Transverse colon (tissue), 4 donors: ENCODE results near the gene PRKCE. TPM values are rescaled to one million over a fixed set of nuclear protein-coding genes. Genes with fewer than 3 reads are reported as not detected.

Experiments
- DNase-seq: peaks from one replicate; pipeline ENCODE4 v3.0.0-alpha.2; 2019
- H3K27ac ChIP-seq, 4 donors: fragments of 200-600 bp; sonication (generic); 2 replicates each; pipeline ENCODE4 v1.5.1; 2016 to 2018; ENCODE audit warnings: inconsistent platforms in 4 of 4
- H3K27me3 ChIP-seq: fragments of 200-600 bp; sonication (generic); 2 replicates; pipeline ENCODE4 v1.5.1; 2017; ENCODE audit warnings: inconsistent platforms
- H3K36me3 ChIP-seq, 4 donors: fragments of 200-600 bp; sonication (generic); 2 replicates each; pipeline ENCODE4 v1.5.1; 2017 to 2019; ENCODE audit warnings: inconsistent platforms in 4 of 4
- H3K4me1 ChIP-seq, 4 donors: fragments of 200-600 bp; sonication (generic); 2 replicates each; pipeline ENCODE4 v1.5.1; 2017 to 2020; ENCODE audit warnings: inconsistent platforms in 4 of 4
- H3K4me3 ChIP-seq, 4 donors: fragments of 200-600 bp; sonication (generic); 1 replicate in 1 of 4; 2 replicates in 3 of 4; pipeline versions ENCODE4 v1.5.1 to v1.6.1; 2017 to 2019; ENCODE audit warnings: inconsistent platforms in 4 of 4
- H3K9me3 ChIP-seq, 2 donors: fragments of 200-600 bp; sonication (generic); 2 replicates each; pipeline ENCODE4 v1.5.1; 2017 to 2019; ENCODE audit warnings: inconsistent platforms in 2 of 2
- EP300 ChIP-seq: sonication (generic); formaldehyde crosslinking; IDR thresholded peaks from one replicate; pipeline ENCODE4 v1.6.1; 2017; ENCODE audit warnings: antibody characterized with exemption, low read depth
- POLR2A ChIP-seq: fragments of 450-650 bp; IDR thresholded peaks from one replicate; pipeline ENCODE4 v1.6.1; 2016; ENCODE audit warnings: antibody characterized with exemption, mild to moderate bottlenecking, moderate library complexity
- POLR2AphosphoS5 ChIP-seq, 3 donors: sonication (generic); formaldehyde crosslinking; IDR thresholded peaks; one replicate each; pipeline ENCODE4 v1.6.1; 2016; ENCODE audit warnings: antibody characterized with exemption in 3 of 3
- WGBS, 2 donors: methylation state at CpG; one replicate each; pipeline ENCODE4 v1.1.5; 2018; ENCODE audit warnings: low coverage in 1 of 2; 5-methylcytosine and 5-hydroxymethylcytosine counted together
- in situ Hi-C, 4 donors: fragments of 200-750 bp; cut with MboI; loops; one replicate each; pipeline versions ENCODE4 v1.15.0 to v1.15.1; 2017; ENCODE audit warnings: low sequenced_read_pairs in 3 of 4, low pct_ligation_motif_present in 1 of 4, low pct_unique_long_range_greater_than_20kb in 1 of 4
- intact Hi-C: fragments of 100-400 bp; cut with DNase I; formaldehyde crosslinking; loops from one replicate; pipeline ENCODE4 v1.15.1; 2023; ENCODE audit warnings: low total_unique reads
- total RNA-seq, 4 donors: library from RNA; depleted of rRNA; stranded (reverse); fragments of >200 nt; gene quantifications; one replicate each; pipeline ENCODE4 v1.1.0, GENCODE V29; 2016
- TF ChIP-seq, protein P1 (sequence below), 5 experiments: fragments of 200-600 bp in 3 of 5; fragments of 450-650 bp in 2 of 5; sonication (generic) in 3 of 5; IDR thresholded peaks; 1 replicate in 2 of 5; 2 replicates in 3 of 5; pipeline ENCODE4 v1.5.1; 2016 to 2017; ENCODE audit warnings: antibody characterized with exemption in 5 of 5, inconsistent platforms in 3 of 5, mild to moderate bottlenecking in 2 of 5, moderate library complexity in 1 of 5

Gene PRKCE
- total RNA-seq, 4 donors from 2014 or later = 8.6 to 20.6 (median 11.3) TPM

GRCh38 chr2:46232860-46233259 lies 581.4 kb downstream of the PRKCE start:
- Histone ChIP-seq H3K4me1 (peaks cover 0 to 13% (median 2%) of the 10 kb centered on the region in 4 donors), H3K27ac (no peak overlapping the region), H3K36me3 (no peaks in the 10 kb centered on the region), H3K9me3 (no peaks in the 10 kb centered on the region), H3K4me3 (no peak overlapping the region), H3K27me3 (no peaks in the 10 kb centered on the region)
- no peak for TF ChIP-seq EP300
- no peak for TF ChIP-seq POLR2AphosphoS5 (IDR thresholded peaks at IDR 0.05)
- TF ChIP-seq POLR2A = no peak
- TF ChIP-seq, protein P1, sequence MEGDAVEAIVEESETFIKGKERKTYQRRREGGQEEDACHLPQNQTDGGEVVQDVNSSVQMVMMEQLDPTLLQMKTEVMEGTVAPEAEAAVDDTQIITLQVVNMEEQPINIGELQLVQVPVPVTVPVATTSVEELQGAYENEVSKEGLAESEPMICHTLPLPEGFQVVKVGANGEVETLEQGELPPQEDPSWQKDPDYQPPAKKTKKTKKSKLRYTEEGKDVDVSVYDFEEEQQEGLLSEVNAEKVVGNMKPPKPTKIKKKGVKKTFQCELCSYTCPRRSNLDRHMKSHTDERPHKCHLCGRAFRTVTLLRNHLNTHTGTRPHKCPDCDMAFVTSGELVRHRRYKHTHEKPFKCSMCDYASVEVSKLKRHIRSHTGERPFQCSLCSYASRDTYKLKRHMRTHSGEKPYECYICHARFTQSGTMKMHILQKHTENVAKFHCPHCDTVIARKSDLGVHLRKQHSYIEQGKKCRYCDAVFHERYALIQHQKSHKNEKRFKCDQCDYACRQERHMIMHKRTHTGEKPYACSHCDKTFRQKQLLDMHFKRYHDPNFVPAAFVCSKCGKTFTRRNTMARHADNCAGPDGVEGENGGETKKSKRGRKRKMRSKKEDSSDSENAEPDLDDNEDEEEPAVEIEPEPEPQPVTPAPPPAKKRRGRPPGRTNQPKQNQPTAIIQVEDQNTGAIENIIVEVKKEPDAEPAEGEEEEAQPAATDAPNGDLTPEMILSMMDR (IDR thresholded peaks at IDR 0.05) = no peak
- no peak for DNase-seq
- 71% methylated on average over 7 of the region's 7 CpGs; no CpG with 5 or more reads in 1 of the 2 donors for WGBS, 2 donors
- intact Hi-C loops = no loop called here
- in situ Hi-C loops = no loop called here

DNA sequence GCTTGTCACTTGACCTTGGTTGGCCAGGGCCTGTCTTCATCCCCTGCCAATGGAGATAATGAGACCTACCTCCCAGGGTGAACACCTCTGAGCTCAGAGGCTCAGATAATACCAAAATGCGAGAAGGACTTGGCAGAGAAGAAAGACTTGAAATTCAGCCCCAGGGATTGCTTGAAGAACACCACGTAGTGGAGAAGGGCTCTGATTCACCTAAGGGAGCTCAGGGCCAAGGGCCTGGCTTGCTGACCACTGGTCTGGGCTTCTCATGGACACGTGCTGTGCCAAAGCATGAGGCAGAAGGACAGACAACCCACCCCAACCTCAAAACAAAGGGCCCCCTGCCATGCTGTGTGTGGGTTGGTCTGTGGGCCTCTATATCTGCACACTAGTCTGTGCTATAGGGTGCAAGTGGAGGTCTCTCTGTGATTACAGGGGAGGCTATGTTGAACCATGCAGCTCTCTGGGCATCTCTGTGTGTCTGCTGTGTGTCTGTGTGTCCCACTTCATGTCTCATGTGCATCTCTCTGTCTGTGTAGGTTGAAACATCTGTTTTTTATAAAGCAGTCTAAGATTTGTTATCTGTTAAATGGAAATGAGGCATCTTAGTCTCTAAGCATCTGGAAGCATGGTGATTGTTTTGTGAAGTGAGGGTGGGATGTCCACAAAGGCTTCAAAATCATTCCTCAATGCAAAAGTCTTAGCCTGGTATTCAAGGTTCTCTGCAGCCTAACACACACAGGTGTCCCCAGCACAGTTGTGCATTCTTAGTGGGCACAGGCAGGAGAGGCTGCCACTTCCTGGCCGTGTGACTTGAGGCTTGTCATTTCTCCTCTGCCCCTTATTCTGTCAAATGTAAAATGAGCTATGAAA lies 584.8 kb downstream of the PRKCE start:
- no peak for DNase-seq
- in situ Hi-C loops = no loop called here
- no peak for TF ChIP-seq EP300
- TF ChIP-seq, protein P1 (IDR thresholded peaks at IDR 0.05) = no peak
- TF ChIP-seq POLR2AphosphoS5 (IDR thresholded peaks at IDR 0.05) = no peak
- TF ChIP-seq POLR2A = no peak
- Histone ChIP-seq H3K27ac (no peak overlapping the region), H3K9me3 (no peaks in the 10 kb centered on the region), H3K4me3 (no peak overlapping the region), H3K4me1 (peaks cover 0 to 5% (median 0%) of the 10 kb centered on the region in 4 donors), H3K36me3 (no peaks in the 10 kb centered on the region), H3K27me3 (no peaks in the 10 kb centered on the region)
- WGBS, 2 donors = 67 to 74% methylated on average over 2 to 4 of the region's 4 CpGs
- intact Hi-C loops = no loop called here

- Histone ChIP-seq H3K4me3 (no peak overlapping the region), H3K36me3 (no peaks in the 10 kb centered on the region), H3K27ac (no peak overlapping the region), H3K9me3 (no peaks in the 10 kb centered on the region), H3K4me1 (peaks cover 0 to 5% (median 0%) of the 10 kb centered on the region in 4 donors), H3K27me3 (no peaks in the 10 kb centered on the region)
- intact Hi-C loops = no loop called here
- in situ Hi-C loops = no loop called here
- no peak for TF ChIP-seq POLR2A
- TF ChIP-seq, protein P1 (IDR thresholded peaks at IDR 0.05) = no peak
- no peak for TF ChIP-seq POLR2AphosphoS5 (IDR thresholded peaks at IDR 0.05)
- no peak for TF ChIP-seq EP300
- DNase-seq = no peak
- 62 to 63% methylated on average over 3 to 8 of the region's 8 CpGs for WGBS, 2 donors
Measured at GRCh38 chr2:46236876-46237859, 585.7 kb downstream of the PRKCE start.

Other genes starting within 250 kb of the PRKCE start
- gene SRBD1, start 40.4 kb upstream of the PRKCE start, total RNA-seq = 10 to 100 TPM; 13.5 to 36.2 (median 26.8) TPM